ENCODE results near the gene PRKCE. TPM values are rescaled to one million over a fixed set of nuclear protein-coding genes. Genes with fewer than 3 reads are reported as not detected.

Gene PRKCE
- total RNA-seq, 1 experiment from 2014 or later: 17.7 TPM

GRCh38 chr2:45867349-45867748 lies 215.9 kb downstream of the PRKCE start:
- intact Hi-C loops (cut with micrococcal nuclease; ENCODE audit: unreplicated experiment): no loop called here
- TF ChIP-seq, protein P1, sequence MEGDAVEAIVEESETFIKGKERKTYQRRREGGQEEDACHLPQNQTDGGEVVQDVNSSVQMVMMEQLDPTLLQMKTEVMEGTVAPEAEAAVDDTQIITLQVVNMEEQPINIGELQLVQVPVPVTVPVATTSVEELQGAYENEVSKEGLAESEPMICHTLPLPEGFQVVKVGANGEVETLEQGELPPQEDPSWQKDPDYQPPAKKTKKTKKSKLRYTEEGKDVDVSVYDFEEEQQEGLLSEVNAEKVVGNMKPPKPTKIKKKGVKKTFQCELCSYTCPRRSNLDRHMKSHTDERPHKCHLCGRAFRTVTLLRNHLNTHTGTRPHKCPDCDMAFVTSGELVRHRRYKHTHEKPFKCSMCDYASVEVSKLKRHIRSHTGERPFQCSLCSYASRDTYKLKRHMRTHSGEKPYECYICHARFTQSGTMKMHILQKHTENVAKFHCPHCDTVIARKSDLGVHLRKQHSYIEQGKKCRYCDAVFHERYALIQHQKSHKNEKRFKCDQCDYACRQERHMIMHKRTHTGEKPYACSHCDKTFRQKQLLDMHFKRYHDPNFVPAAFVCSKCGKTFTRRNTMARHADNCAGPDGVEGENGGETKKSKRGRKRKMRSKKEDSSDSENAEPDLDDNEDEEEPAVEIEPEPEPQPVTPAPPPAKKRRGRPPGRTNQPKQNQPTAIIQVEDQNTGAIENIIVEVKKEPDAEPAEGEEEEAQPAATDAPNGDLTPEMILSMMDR (IDR thresholded peaks at IDR 0.05; ENCODE audit: unreplicated experiment): no peak
- no peak overlapping the region for H3K27ac Mint-ChIP-seq (ENCODE audit: unreplicated experiment)
- no peaks in the 10 kb centered on the region for H3K27me3 Mint-ChIP-seq (ENCODE audit: unreplicated experiment)
- H3K4me1 Mint-ChIP-seq (ENCODE audit: low read depth, unreplicated experiment): peaks cover 9% of the 10 kb centered on the region
- H3K4me3 Mint-ChIP-seq (ENCODE audit: low read depth, unreplicated experiment): no peak overlapping the region
- no peaks in the 10 kb centered on the region for H3K36me3 Mint-ChIP-seq (ENCODE audit: insufficient read depth, unreplicated experiment)
- peaks cover 1% of the 10 kb centered on the region for H3K9me3 Mint-ChIP-seq (ENCODE audit: low read depth, unreplicated experiment)
- CTCF ChIA-PET: no interaction called here
- no TSS peak for BruUV-seq (replicated peaks)
- DNase-seq: no peak

- H3K4me1 Mint-ChIP-seq (ENCODE audit: low read depth, unreplicated experiment): peaks cover 13% of the 10 kb centered on the region
- H3K27me3 Mint-ChIP-seq (ENCODE audit: unreplicated experiment): no peaks in the 10 kb centered on the region
- no peaks in the 10 kb centered on the region for H3K36me3 Mint-ChIP-seq (ENCODE audit: insufficient read depth, unreplicated experiment)
- TF ChIP-seq, protein P1 (IDR thresholded peaks at IDR 0.05; ENCODE audit: unreplicated experiment): no peak
- intact Hi-C loops (cut with micrococcal nuclease; ENCODE audit: unreplicated experiment): no loop called here
- H3K4me3 Mint-ChIP-seq (ENCODE audit: low read depth, unreplicated experiment): no peak overlapping the region
- H3K9me3 Mint-ChIP-seq (ENCODE audit: low read depth, unreplicated experiment): peaks cover 2% of the 10 kb centered on the region
- no peak for DNase-seq
- CTCF ChIA-PET: interaction anchor here (0.6 kb wide), 1 partner anchor 194 kb away, joined by 4 read pairs; no protein-coding TSS in a partner anchor
- no peak overlapping the region for H3K27ac Mint-ChIP-seq (ENCODE audit: unreplicated experiment)
- BruUV-seq (replicated peaks): no TSS peak
These were observed 216.3 kb downstream of the PRKCE start for GRCh38 chr2:45867800-45868199.

DNA sequence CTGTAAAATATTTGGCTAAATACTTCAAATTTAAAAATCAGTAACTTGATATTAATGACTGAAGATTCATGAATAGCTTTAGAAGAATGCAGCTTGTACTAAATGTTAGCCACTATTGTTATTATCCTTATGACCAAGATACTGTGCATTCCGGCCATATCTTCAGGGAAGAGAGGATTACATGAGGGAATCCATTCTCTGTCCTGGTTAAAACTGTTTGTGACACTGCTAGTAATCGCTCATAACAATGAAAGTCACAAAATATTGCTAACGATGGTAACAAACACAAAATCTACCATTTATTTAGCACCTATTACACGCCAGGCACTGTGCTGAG lies 217.7 kb downstream of the PRKCE start:
- Mint-ChIP-seq H3K9me3 (ENCODE audit: low read depth, unreplicated experiment) (peaks cover 2% of the 10 kb centered on the region), H3K4me3 (ENCODE audit: low read depth, unreplicated experiment) (no peak overlapping the region), H3K27ac (ENCODE audit: unreplicated experiment) (no peak overlapping the region), H3K4me1 (ENCODE audit: low read depth, unreplicated experiment) (peaks cover 13% of the 10 kb centered on the region), H3K27me3 (ENCODE audit: unreplicated experiment) (no peaks in the 10 kb centered on the region), H3K36me3 (ENCODE audit: insufficient read depth, unreplicated experiment) (no peaks in the 10 kb centered on the region)
- DNase-seq: no peak
- intact Hi-C loops (cut with micrococcal nuclease; ENCODE audit: unreplicated experiment): no loop called here
- no TSS peak for BruUV-seq (replicated peaks)
- TF ChIP-seq, protein P1 (IDR thresholded peaks at IDR 0.05; ENCODE audit: unreplicated experiment): no peak
- CTCF ChIA-PET: no interaction called here

DNA sequence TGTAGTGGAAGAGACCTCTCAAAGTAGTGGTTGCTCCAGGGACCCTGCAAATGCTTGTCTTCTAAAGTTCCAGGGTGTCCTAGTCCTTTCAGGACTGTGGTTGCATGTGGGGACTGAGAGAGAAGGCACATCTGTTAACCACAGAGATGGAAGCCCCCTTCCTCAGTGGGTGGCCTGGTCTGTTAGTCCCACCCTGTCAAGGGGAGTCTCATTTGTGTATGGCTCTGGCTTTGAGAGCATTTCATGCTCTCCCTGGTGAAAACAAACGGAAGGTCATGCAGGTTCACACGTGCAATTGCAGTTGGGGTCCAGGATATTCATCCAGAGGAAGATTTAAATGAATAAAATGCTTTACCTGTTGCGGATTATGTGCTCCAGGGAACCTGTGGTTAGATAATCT lies 219.6 kb downstream of the PRKCE start:
- Mint-ChIP-seq H3K4me1 (ENCODE audit: low read depth, unreplicated experiment) (peaks cover 13% of the 10 kb centered on the region), H3K36me3 (ENCODE audit: insufficient read depth, unreplicated experiment) (no peaks in the 10 kb centered on the region), H3K9me3 (ENCODE audit: low read depth, unreplicated experiment) (peaks cover 2% of the 10 kb centered on the region), H3K27me3 (ENCODE audit: unreplicated experiment) (no peaks in the 10 kb centered on the region), H3K27ac (ENCODE audit: unreplicated experiment) (no peak overlapping the region), H3K4me3 (ENCODE audit: low read depth, unreplicated experiment) (no peak overlapping the region)
- TF ChIP-seq, protein P1 (IDR thresholded peaks at IDR 0.05; ENCODE audit: unreplicated experiment): no peak
- no TSS peak for BruUV-seq (replicated peaks)
- CTCF ChIA-PET: no interaction called here
- intact Hi-C loops (cut with micrococcal nuclease; ENCODE audit: unreplicated experiment): no loop called here
- DNase-seq: no peak

DNA sequence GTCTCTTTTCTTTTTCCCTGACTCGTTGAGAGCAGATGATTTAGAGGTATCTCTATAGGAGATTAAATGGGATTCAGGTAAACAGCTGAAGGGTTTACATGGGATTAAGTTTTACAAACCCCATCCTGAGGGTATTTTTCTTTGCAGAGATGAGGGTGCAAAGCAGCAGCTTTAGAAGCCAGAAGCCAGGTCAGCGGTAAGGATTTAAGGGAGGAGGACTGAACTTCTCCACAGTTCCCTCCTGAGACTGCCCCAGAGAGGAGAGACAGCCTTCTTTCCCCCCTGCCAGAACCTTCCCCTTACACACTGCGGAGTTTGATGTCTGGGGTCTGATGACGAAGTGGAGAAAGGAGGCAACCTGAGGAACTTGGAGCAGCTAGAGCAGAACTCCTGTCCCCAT lies 220.1 kb downstream of the PRKCE start:
- BruUV-seq (replicated peaks): no TSS peak
- peaks cover 13% of the 10 kb centered on the region for H3K4me1 Mint-ChIP-seq (ENCODE audit: low read depth, unreplicated experiment)
- H3K36me3 Mint-ChIP-seq (ENCODE audit: insufficient read depth, unreplicated experiment): no peaks in the 10 kb centered on the region
- CTCF ChIA-PET: no interaction called here
- intact Hi-C loops (cut with micrococcal nuclease; ENCODE audit: unreplicated experiment): no loop called here
- TF ChIP-seq, protein P1 (IDR thresholded peaks at IDR 0.05; ENCODE audit: unreplicated experiment): no peak
- H3K27ac Mint-ChIP-seq (ENCODE audit: unreplicated experiment): no peak overlapping the region
- no peak for DNase-seq
- no peak overlapping the region for H3K4me3 Mint-ChIP-seq (ENCODE audit: low read depth, unreplicated experiment)
- H3K27me3 Mint-ChIP-seq (ENCODE audit: unreplicated experiment): no peaks in the 10 kb centered on the region
- H3K9me3 Mint-ChIP-seq (ENCODE audit: low read depth, unreplicated experiment): peaks cover 2% of the 10 kb centered on the region

All from Calu3 (cell line).